GM20000 (cell line): ENCODE results near the gene LHPP.

Experiments used
- DNase-seq: peaks from one replicate; pipeline ENCODE4 v3.0.0; 2012; ENCODE audit warnings: low spot score
- TF ChIP-seq, protein P1 (sequence below): IDR thresholded peaks from 2 replicates; pipeline ENCODE4 v1.5.1; 2012; ENCODE audit warnings: mild to moderate bottlenecking, control low read depth; ENCODE audit errors: extremely low read depth, missing control alignments

LHPP gene

GRCh38 chr10:124569623-124570470 is 108.2 kb downstream of the LHPP start:
- TF ChIP-seq, protein P1, sequence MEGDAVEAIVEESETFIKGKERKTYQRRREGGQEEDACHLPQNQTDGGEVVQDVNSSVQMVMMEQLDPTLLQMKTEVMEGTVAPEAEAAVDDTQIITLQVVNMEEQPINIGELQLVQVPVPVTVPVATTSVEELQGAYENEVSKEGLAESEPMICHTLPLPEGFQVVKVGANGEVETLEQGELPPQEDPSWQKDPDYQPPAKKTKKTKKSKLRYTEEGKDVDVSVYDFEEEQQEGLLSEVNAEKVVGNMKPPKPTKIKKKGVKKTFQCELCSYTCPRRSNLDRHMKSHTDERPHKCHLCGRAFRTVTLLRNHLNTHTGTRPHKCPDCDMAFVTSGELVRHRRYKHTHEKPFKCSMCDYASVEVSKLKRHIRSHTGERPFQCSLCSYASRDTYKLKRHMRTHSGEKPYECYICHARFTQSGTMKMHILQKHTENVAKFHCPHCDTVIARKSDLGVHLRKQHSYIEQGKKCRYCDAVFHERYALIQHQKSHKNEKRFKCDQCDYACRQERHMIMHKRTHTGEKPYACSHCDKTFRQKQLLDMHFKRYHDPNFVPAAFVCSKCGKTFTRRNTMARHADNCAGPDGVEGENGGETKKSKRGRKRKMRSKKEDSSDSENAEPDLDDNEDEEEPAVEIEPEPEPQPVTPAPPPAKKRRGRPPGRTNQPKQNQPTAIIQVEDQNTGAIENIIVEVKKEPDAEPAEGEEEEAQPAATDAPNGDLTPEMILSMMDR, result no peak

GRCh38 chr10:124570646-124571045 is 109.0 kb downstream of the LHPP start:
- DNase-seq, result no peak
- TF ChIP-seq, protein P1, result no peak

More at GRCh38 chr10:124569623-124570470, 108.2 kb downstream of the LHPP start:
- no peak for DNase-seq

DNA sequence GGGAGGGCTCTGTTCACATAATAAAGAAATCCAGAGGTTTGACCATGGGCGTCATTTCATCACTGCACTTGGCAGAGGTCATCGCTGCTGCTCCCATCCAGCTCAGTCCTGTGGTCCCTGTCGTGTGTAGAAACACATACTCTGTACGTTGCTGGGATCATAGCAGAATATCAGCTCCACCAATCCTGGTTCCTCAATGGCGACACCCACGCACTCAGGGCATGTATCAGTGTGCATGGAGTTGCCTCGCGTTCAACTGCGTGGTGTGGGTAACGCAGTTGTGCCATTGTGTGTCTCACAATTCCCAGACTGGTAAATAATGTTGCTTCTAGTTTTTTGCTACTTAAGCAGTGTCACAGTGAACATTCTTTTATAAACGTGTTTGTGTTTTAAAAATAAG is 111.1 kb downstream of the LHPP start:
- TF ChIP-seq, protein P1, result no peak
- DNase-seq, result no peak

DNA sequence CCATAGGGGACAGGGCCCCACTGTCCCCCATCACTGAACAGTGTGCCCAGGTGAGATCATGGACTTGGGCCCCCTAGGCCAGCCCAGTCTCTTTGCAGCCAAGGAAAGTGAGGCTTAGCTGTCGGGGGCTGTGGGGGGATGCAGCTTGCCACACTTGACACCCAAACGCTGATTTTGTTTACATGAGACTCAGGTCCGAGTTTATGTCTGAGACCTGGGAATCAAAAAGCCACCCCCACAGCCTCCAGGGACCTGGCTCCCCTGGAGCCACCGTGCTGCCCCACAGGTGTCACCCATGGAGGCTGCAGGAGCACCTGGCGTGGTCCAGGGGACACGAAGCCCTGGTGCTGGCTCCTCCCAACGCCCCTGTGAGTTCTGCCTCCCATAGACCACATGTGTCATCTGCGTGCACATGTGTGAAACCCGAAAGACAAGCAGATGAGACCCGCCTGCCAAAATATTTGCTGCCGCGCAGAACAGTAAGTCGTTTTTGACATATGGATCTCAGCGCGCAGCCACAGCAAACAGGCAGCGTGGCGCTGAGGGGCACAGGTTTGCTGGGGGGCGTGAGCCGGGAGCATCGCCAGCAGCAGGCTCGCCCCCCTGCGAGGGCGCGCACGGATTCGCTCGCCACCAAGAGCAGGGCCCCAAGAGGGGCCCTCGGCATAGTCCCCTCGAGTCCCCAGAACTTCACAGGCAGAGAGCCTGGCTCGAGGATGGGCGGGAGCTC is 112.3 kb downstream of the LHPP start:
- DNase-seq, result no peak
- TF ChIP-seq, protein P1, result no peak

DNA sequence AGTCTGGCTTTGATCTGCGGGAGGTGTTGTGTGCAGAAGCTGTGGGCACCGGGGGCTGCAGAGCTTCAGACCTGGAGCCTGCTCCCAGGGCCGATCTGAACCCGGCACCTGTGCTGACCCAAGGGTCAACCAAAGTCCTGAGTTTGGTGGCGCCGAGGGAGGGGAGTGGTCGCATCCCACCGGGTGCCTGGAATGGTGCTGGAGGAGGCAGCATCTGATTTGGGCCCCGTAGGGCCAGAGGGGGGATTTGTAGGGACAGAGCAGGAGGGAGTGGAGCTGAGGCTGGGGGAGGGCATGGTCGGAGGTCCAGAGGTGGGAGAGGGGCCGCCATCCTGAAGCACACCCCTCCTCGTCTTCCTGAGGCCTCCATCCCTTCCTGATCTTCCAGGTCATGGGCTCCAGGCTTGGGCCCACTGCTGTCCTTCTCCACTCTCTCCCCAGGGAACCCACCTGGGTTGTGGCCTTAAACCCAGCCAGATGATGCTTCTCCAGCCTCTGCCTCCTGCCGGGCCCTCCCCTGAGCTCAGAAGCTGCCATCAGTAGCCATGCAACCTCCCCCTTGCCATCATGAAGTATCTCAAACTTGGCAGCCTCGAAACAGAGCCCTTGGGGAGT is 112.9 kb downstream of the LHPP start:
- TF ChIP-seq, protein P1, result no peak
- no peak for DNase-seq

DNA sequence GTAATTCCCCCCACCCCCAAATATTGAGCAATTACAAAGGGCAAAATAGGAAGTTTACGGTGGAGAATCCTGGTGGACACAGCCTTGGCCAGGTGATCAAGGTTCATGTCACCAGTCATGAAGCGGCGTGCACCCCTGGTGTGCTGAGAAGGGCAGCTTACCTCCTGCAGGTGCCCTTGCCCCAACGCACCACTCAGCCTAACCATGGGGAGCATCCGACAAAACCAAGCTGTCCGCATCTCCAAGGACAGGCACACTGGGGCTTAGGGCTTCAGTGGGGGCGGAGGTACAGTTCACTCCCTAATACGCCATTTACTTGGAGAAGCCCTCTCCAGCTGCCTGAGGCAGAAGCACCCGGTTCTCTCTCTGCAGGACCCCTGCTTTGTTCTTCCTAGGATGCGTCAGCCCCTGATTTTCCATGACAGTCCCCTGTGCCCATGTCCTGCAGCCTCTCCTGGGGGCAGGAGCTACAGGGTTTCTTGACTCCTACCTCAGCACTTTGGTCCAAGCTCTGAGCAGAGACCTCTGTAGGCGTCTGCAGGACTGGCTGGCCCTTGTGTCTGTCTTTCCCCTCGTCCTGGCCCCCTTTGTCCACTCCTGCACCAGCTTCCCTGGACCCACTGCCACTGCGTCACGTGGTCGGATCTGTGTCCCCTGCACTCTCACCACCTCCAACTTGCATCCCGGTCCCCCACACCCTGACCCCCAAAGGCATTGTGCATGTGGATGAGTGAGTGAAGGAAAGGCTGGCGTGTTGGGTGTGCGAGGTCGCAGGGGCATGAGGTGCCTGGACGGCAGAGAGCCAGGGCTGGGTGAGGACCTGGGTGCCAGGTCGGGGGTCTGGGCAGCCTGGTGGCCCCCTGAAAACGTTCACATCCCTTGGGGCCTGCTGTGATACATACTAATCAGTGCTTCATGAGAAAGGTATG is 113.7 kb downstream of the LHPP start:
- no peak for DNase-seq
- TF ChIP-seq, protein P1, result no peak
